ENCODE measurements around the gene ABCA8. TPM values are rescaled to one million over a fixed set of nuclear protein-coding genes. Genes with fewer than 3 reads are reported as not detected.
"Not testable (repeated sequence)": the region's sequence is repeated elsewhere in the genome, so short reads cannot be mapped to it uniquely, and the experiment has no call there.

Gene ABCA8
- total RNA-seq, 1 donor from 2014 or later, result not detected

GRCh38 chr17:68824185-68824584 is 131.0 kb downstream of the ABCA8 start:
- DNase-seq (ENCODE audit: low spot score); H3K27me3 Mint-ChIP-seq (ENCODE audit: low read depth); H3K4me3 Mint-ChIP-seq (ENCODE audit: low read depth); intact Hi-C loops (cut with micrococcal nuclease); H3K27ac Mint-ChIP-seq; H3K36me3 Mint-ChIP-seq (ENCODE audit: low read depth); H3K9me3 Mint-ChIP-seq; H3K4me1 Mint-ChIP-seq (ENCODE audit: low read depth): not testable (repeated sequence)

GRCh38 chr17:68822719-68823289 is 132.4 kb downstream of the ABCA8 start:
- no peak for DNase-seq (ENCODE audit: low spot score)
- no peaks in the 10 kb centered on the region for H3K9me3 Mint-ChIP-seq
- no peak overlapping the region for H3K4me3 Mint-ChIP-seq (ENCODE audit: low read depth)
- no peak overlapping the region for H3K27ac Mint-ChIP-seq
- H3K4me1 Mint-ChIP-seq (ENCODE audit: low read depth), result no peaks in the 10 kb centered on the region
- no peaks in the 10 kb centered on the region for H3K36me3 Mint-ChIP-seq (ENCODE audit: low read depth)
- intact Hi-C loops (cut with micrococcal nuclease), result no loop called here
- peaks cover 1% of the 10 kb centered on the region for H3K27me3 Mint-ChIP-seq (ENCODE audit: low read depth)

GRCh38 chr17:68821860-68822696 is 133.1 kb downstream of the ABCA8 start:
- Mint-ChIP-seq H3K27me3 (ENCODE audit: low read depth) (peaks cover 1% of the 10 kb centered on the region), H3K36me3 (ENCODE audit: low read depth) (no peaks in the 10 kb centered on the region), H3K4me3 (ENCODE audit: low read depth) (no peak overlapping the region), H3K4me1 (ENCODE audit: low read depth) (no peaks in the 10 kb centered on the region), H3K27ac (no peak overlapping the region), H3K9me3 (no peaks in the 10 kb centered on the region)
- intact Hi-C loops (cut with micrococcal nuclease), result no loop called here
- no peak for DNase-seq (ENCODE audit: low spot score)

GRCh38 chr17:68820825-68821481 is 134.2 kb downstream of the ABCA8 start:
- no peaks in the 10 kb centered on the region for H3K4me1 Mint-ChIP-seq (ENCODE audit: low read depth)
- no peak overlapping the region for H3K27ac Mint-ChIP-seq
- intact Hi-C loops (cut with micrococcal nuclease), result no loop called here
- H3K36me3 Mint-ChIP-seq (ENCODE audit: low read depth), result no peaks in the 10 kb centered on the region
- no peak overlapping the region for H3K4me3 Mint-ChIP-seq (ENCODE audit: low read depth)
- no peaks in the 10 kb centered on the region for H3K9me3 Mint-ChIP-seq
- no peak for DNase-seq (ENCODE audit: low spot score)
- H3K27me3 Mint-ChIP-seq (ENCODE audit: low read depth), result peaks cover 1% of the 10 kb centered on the region

- Mint-ChIP-seq H3K4me1 (ENCODE audit: low read depth) (no peaks in the 10 kb centered on the region), H3K36me3 (ENCODE audit: low read depth) (no peaks in the 10 kb centered on the region), H3K4me3 (ENCODE audit: low read depth) (no peak overlapping the region), H3K9me3 (no peaks in the 10 kb centered on the region), H3K27ac (no peak overlapping the region), H3K27me3 (ENCODE audit: low read depth) (peaks cover 1% of the 10 kb centered on the region)
- DNase-seq (ENCODE audit: low spot score), result no peak
- intact Hi-C loops (cut with micrococcal nuclease), result no loop called here
These were observed 134.7 kb downstream of the ABCA8 start for GRCh38 chr17:68820476-68820824.

- DNase-seq (ENCODE audit: low spot score), result no peak
- Mint-ChIP-seq H3K36me3 (ENCODE audit: low read depth) (no peaks in the 10 kb centered on the region), H3K9me3 (no peaks in the 10 kb centered on the region), H3K27ac (no peak overlapping the region), H3K4me1 (ENCODE audit: low read depth) (no peaks in the 10 kb centered on the region), H3K4me3 (ENCODE audit: low read depth) (no peak overlapping the region), H3K27me3 (ENCODE audit: low read depth) (peaks cover 1% of the 10 kb centered on the region)
- intact Hi-C loops (cut with micrococcal nuclease), result no loop called here
These were observed 135.7 kb downstream of the ABCA8 start for GRCh38 chr17:68819465-68819864.

Other genes starting within 250 kb of the ABCA8 start
- not detected in 2 replicates for gene ABCA9, start 105.5 kb upstream of the ABCA8 start, total RNA-seq
- gene ABCA6, start 186.5 kb upstream of the ABCA8 start, total RNA-seq, result not detected in 2 replicates